ENCODE measurements around the gene ZNF121. TPM values are rescaled to one million over a fixed set of nuclear protein-coding genes. Genes with fewer than 3 reads are reported as not detected.

Gene ZNF121
- total RNA-seq, 2 donors from 2014 or later, result 11.2 to 44.5 TPM

DNA sequence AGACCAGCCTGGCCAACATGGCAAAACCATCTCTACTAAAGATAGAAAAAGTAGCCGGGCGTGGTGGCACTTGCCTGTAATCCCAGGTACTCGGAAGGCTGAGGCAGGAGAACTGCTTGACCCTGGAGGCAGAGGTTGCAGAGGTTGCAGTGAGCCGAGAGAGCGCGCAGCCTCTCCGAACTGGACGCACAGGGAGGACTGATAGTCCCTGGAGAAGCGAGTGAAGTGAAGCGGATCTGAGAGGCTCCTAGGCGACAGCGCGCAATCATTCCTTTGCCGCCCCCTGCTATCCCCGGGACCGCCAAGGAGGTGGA is 36.5 kb upstream of the ZNF121 start:
- no peak for DNase-seq
- no peak for TF ChIP-seq POLR2A (IDR thresholded peaks at IDR 0.05)
- TF ChIP-seq, protein P1, sequence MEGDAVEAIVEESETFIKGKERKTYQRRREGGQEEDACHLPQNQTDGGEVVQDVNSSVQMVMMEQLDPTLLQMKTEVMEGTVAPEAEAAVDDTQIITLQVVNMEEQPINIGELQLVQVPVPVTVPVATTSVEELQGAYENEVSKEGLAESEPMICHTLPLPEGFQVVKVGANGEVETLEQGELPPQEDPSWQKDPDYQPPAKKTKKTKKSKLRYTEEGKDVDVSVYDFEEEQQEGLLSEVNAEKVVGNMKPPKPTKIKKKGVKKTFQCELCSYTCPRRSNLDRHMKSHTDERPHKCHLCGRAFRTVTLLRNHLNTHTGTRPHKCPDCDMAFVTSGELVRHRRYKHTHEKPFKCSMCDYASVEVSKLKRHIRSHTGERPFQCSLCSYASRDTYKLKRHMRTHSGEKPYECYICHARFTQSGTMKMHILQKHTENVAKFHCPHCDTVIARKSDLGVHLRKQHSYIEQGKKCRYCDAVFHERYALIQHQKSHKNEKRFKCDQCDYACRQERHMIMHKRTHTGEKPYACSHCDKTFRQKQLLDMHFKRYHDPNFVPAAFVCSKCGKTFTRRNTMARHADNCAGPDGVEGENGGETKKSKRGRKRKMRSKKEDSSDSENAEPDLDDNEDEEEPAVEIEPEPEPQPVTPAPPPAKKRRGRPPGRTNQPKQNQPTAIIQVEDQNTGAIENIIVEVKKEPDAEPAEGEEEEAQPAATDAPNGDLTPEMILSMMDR (IDR thresholded peaks at IDR 0.05), result no peak
- H3K4me1 ChIP-seq, result peaks cover 16% of the 10 kb centered on the region
- intact Hi-C loops (cut with DNase I), result loop anchor here (10.0 kb wide), 1 partner anchor 174 kb away; no protein-coding TSS in a partner anchor
- ATAC-seq, result peak; percentile 63
- H3K9me3 ChIP-seq, result no peaks in the 10 kb centered on the region
- peaks cover 15 to 22% of the 10 kb centered on the region in 2 donors for H3K36me3 ChIP-seq (replicated peaks in 1 of 2; ENCODE audit: insufficient read depth in 1 of 2, low read depth in 2 of 2)
- peak overlapping the region; percentile 76 to 93 (median 92) for H3K27ac ChIP-seq
- no peaks in the 10 kb centered on the region for H3K27me3 ChIP-seq
- 0% methylated on average over 6 to 16 of the region's 16 CpGs for WGBS, 2 donors
- H3K4me3 ChIP-seq, result peak overlapping the region; percentile 65 to 68

GRCh38 chr19:9615844-9616243 is 31.5 kb upstream of the ZNF121 start:
- H3K4me3 ChIP-seq, result no peak overlapping the region
- H3K4me1 ChIP-seq, result peaks cover 8% of the 10 kb centered on the region
- DNase-seq, result no peak
- no peak for TF ChIP-seq POLR2A (IDR thresholded peaks at IDR 0.05)
- TF ChIP-seq, protein P1 (IDR thresholded peaks at IDR 0.05), result no peak
- ATAC-seq, result no peak
- H3K27me3 ChIP-seq, result no peaks in the 10 kb centered on the region
- no peak overlapping the region for H3K27ac ChIP-seq
- intact Hi-C loops (cut with DNase I), result no loop called here
- peaks cover 0 to 19% (median 0%) of the 10 kb centered on the region in 3 donors for H3K9me3 ChIP-seq
- peaks cover 57 to 62% of the 10 kb centered on the region in 2 donors for H3K36me3 ChIP-seq (replicated peaks in 1 of 2; ENCODE audit: insufficient read depth in 1 of 2, low read depth in 2 of 2)

GRCh38 chr19:9610484-9611113 is 26.3 kb upstream of the ZNF121 start:
- peaks cover 0 to 41% (median 6%) of the 10 kb centered on the region in 3 donors for H3K9me3 ChIP-seq
- H3K4me3 ChIP-seq, result no peak overlapping the region
- H3K27ac ChIP-seq, result no peak overlapping the region
- intact Hi-C loops (cut with DNase I), result no loop called here
- ATAC-seq (no peak), DNase-seq (no peak)
- WGBS, 2 donors, result 96 to 100% methylated on average over 2 of the region's 2 CpGs
- H3K36me3 ChIP-seq (replicated peaks in 1 of 2; ENCODE audit: insufficient read depth in 1 of 2, low read depth in 2 of 2), result peaks cover 50 to 51% of the 10 kb centered on the region in 2 donors
- H3K27me3 ChIP-seq, result no peaks in the 10 kb centered on the region
- TF ChIP-seq POLR2A (IDR thresholded peaks at IDR 0.05), result no peak
- TF ChIP-seq, protein P1 (IDR thresholded peaks at IDR 0.05), result no peak
- no peaks in the 10 kb centered on the region for H3K4me1 ChIP-seq

DNA sequence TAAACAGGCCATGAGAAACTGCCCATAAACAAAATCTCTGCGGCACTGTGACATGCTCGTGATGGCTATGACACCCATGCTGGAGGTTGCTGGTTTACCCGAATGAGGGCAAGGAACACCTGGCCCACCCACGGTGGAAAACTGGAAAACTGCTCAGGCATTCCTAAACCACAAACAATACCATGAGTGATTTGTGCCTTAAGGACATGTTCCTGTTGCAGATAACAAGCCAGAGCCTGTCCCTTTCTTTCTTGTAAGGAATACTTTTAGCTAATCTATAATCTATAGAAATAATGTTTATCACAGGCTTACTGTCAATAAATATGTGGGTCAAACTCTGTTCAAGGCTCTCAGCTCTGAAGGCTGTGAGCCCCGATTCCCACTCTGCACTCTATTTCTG is 24.6 kb upstream of the ZNF121 start:
- WGBS, 2 donors, result 94 to 97% methylated on average over 5 of the region's 5 CpGs
- H3K9me3 ChIP-seq, result peaks cover 0 to 41% (median 6%) of the 10 kb centered on the region in 3 donors
- H3K4me3 ChIP-seq, result no peak overlapping the region
- H3K36me3 ChIP-seq (replicated peaks in 1 of 2; ENCODE audit: insufficient read depth in 1 of 2, low read depth in 2 of 2), result peaks cover 41% of the 10 kb centered on the region in 2 donors
- ATAC-seq (no peak), DNase-seq (no peak)
- intact Hi-C loops (cut with DNase I), result no loop called here
- TF ChIP-seq, protein P1 (IDR thresholded peaks at IDR 0.05), result no peak
- TF ChIP-seq POLR2A (IDR thresholded peaks at IDR 0.05), result no peak
- H3K27ac ChIP-seq, result no peak overlapping the region
- no peaks in the 10 kb centered on the region for H3K4me1 ChIP-seq
- H3K27me3 ChIP-seq, result no peaks in the 10 kb centered on the region

DNA sequence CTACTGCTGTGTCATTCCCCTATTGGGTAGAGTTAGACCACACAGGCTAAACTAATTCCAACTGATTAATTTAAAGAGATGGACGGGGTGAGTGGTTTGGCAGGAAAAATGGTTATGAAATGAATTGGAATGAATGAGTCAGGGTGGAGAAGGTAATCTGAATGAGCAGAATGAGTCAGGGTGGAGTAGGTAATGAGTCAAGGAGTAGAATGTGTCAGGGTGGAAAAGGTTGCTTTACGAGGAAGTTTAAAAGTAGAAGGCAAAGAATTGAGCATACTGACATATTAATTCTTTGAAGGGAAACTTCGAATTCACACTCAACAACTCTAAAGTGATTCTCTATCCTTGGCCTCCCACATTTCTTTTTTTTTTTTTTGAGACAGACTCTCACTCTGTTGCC is 12.7 kb upstream of the ZNF121 start:
- no peak overlapping the region for H3K27ac ChIP-seq
- peaks cover 0 to 11% (median 0%) of the 10 kb centered on the region in 3 donors for H3K9me3 ChIP-seq
- H3K36me3 ChIP-seq (replicated peaks in 1 of 2; ENCODE audit: insufficient read depth in 1 of 2, low read depth in 2 of 2), result no peaks in the 10 kb centered on the region
- intact Hi-C loops (cut with DNase I), result no loop called here
- TF ChIP-seq, protein P1 (IDR thresholded peaks at IDR 0.05), result no peak
- no peak for TF ChIP-seq POLR2A (IDR thresholded peaks at IDR 0.05)
- no peak for DNase-seq
- 76% methylated on average over 3 of the region's 3 CpGs for WGBS, 2 donors
- no peaks in the 10 kb centered on the region for H3K27me3 ChIP-seq
- no peaks in the 10 kb centered on the region for H3K4me1 ChIP-seq
- H3K4me3 ChIP-seq, result no peak overlapping the region
- no peak for ATAC-seq
